Heart right ventricle (tissue), 16 donors: ENCODE measurements around the gene IMMP2L. TPM values are rescaled to one million over a fixed set of nuclear protein-coding genes. Genes with fewer than 3 reads are reported as not detected.

ENCODE experiments used
- ATAC-seq, 8 donors: fragments of 200-7000 bp; cut with Tn5 transposase; one replicate each; pipeline ENCODE4 v1.9.1; 2020; ENCODE audit warnings: mild to moderate bottlenecking in 8 of 8, moderate library complexity in 8 of 8, moderate number of reproducible peaks in 1 of 8
- DNase-seq, 2 donors: peaks; one replicate each; pipeline ENCODE4 v3.0.0-alpha.2; 2020
- H3K27ac ChIP-seq, 10 donors: fragments of 200-600 bp; sonication (generic) in 2 of 10; one replicate each; pipeline versions ENCODE4 v1.5.0 to v1.8.0; 2020 to 2022; ENCODE audit warnings: mild to moderate bottlenecking in 3 of 10
- H3K27me3 ChIP-seq, 7 donors: fragments of 200-600 bp; one replicate each; pipeline ENCODE4 v1.8.0; 2021 to 2022; ENCODE audit warnings: mild to moderate bottlenecking in 2 of 7
- H3K36me3 ChIP-seq, 9 donors: fragments of 200-600 bp; sonication (generic) in 1 of 9; one replicate each; pipeline versions ENCODE4 v1.5.0 to v1.8.0; 2020 to 2022; ENCODE audit warnings: mild to moderate bottlenecking in 2 of 9
- H3K4me1 ChIP-seq, 9 donors: fragments of 200-600 bp; sonication (generic) in 1 of 9; one replicate each; pipeline versions ENCODE4 v1.5.0 to v1.8.0; 2020 to 2022; ENCODE audit warnings: mild to moderate bottlenecking in 4 of 9
- H3K4me3 ChIP-seq, 10 donors: fragments of 200-600 bp; sonication (generic) in 2 of 10; one replicate each; pipeline versions ENCODE4 v1.5.0 to v1.8.0; 2020 to 2022; ENCODE audit warnings: mild to moderate bottlenecking in 7 of 10, moderate library complexity in 2 of 10
- H3K9me3 ChIP-seq, 11 donors: fragments of 200-600 bp in 10 of 11; sonication (generic) in 2 of 11; one replicate each; pipeline versions ENCODE4 v1.5.0 to v1.8.0; 2013 to 2022; ENCODE audit warnings: mild to moderate bottlenecking in 2 of 11, control low read depth in 1 of 11, moderate library complexity in 1 of 11
- WGBS, 2 donors: extraction: QIAGEN DNeasy Blood & Tissue Kit; methylation state at CpG; one replicate each; pipeline ENCODE4 v1.1.7; 2013; ENCODE audit warnings: inconsistent platforms in 1 of 2; 5-methylcytosine and 5-hydroxymethylcytosine counted together
- intact Hi-C, 10 donors: fragments of 100-400 bp; cut with DNase I; formaldehyde crosslinking; loops; one replicate each; pipeline versions ENCODE4 v1.11.1 to v1.14.2; 2022
- polyA plus RNA-seq, 2 donors: library from polyadenylated mRNA; stranded (reverse); fragments of 200-250 nt; gene quantifications; one replicate each; pipeline ENCODE4 v1.2.3, GENCODE V29; 2013
- total RNA-seq, 10 donors: library from RNA; stranded (reverse); fragmentation: NEBNext Ultra II Directional in 3 of 10; extraction: Animal tissue kit (Norgen Biotek cat#: 25700) in 3 of 10; gene quantifications; one replicate each; pipeline versions ENCODE4 v1.2.1 to v1.2.4, GENCODE V29; 2021 to 2023
- TF ChIP-seq, protein P1 (sequence below), 9 donors: fragments of 200-600 bp; sonication (generic) in 2 of 9; IDR thresholded peaks; one replicate each; pipeline versions ENCODE4 v1.5.0 to v1.8.0; 2021 to 2022; ENCODE audit warnings: antibody characterized with exemption in 9 of 9, mild to moderate bottlenecking in 5 of 9, moderate library complexity in 1 of 9
- donor health status: Arrhythmogenic right ventricular cardiomyopathy.
- donor health status: ischemic (EF 13 %, LVEDD 7.1; RV severe dilation, severe dysfunction).
- donor health status: healthy with polysubstance abuse.
- donor health status: DM: no; HTN: yes; CAD: no.
- donor health status: DM: no; HTN: no; CAD: no.
- donor health status: ischemic (EF 25% LVEDD 6.9; RV normal size, moderate dysfunction).
- donor health status: ischemic (EF 25% LVEDD 5.7; RV mildly dilated, moderate dysfunction).
- donor health status: healthy.
- donor health status: DM: yes; HTN: yes; CAD: no.
- donor health status: Ischemic cardiomyopathy.
- donor health status: ischemic (EF 35%, LVEDD 5.7; RV mildly dilated, moderate dysfunction).
- donor health status: nonischemic (EF 11% LVEDD 7.7; RV severe dilation, severe dysfunction).
- donor health status: DM: yes; HTN: yes; CAD: no.
- donor health status: PGD.
- donor health status: ischemic (EF 29% LVEDD 5.4; RV normal size, mild dysfunction).
- donor health status: nonischemic (EF 23%, LVEDD 6.1; RV moderate dilation, normal function).

The IMMP2L gene
- total and polyA plus RNA-seq, 12 donors = 4.3 to 20.8 (median 17.3) TPM

DNA sequence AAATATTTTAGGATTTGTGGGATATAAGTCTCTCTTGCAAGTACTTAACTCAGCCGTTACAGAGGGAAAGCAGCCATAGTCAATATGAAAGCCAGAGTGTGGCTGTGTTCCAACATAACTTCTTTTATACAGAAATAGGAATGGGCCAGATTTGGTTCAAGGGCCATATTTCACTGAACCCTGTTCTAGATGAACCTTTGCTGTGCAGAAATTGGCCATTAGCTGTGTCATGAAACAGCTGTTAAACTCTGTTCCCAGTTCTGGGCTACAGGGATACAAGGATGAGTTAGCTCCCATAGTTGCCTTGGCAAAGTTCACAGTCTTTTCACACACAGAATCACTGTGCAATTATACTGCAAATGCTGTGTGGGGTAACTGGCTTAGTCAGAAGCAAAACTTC is 685.3 kb downstream of the IMMP2L start:
- ATAC-seq (peak in 6 of 8 donors; percentile 26 to 71 (median 48)), DNase-seq (no peak)
- no peaks in the 10 kb centered on the region for H3K9me3 ChIP-seq
- peaks cover 0 to 10% (median 0%) of the 10 kb centered on the region in 9 donors for H3K4me1 ChIP-seq
- H3K36me3 ChIP-seq = no peaks in the 10 kb centered on the region
- 64 to 65% methylated on average over 1 of the region's 1 CpG for WGBS, 2 donors
- H3K4me3 ChIP-seq = no peak overlapping the region
- TF ChIP-seq, protein P1, sequence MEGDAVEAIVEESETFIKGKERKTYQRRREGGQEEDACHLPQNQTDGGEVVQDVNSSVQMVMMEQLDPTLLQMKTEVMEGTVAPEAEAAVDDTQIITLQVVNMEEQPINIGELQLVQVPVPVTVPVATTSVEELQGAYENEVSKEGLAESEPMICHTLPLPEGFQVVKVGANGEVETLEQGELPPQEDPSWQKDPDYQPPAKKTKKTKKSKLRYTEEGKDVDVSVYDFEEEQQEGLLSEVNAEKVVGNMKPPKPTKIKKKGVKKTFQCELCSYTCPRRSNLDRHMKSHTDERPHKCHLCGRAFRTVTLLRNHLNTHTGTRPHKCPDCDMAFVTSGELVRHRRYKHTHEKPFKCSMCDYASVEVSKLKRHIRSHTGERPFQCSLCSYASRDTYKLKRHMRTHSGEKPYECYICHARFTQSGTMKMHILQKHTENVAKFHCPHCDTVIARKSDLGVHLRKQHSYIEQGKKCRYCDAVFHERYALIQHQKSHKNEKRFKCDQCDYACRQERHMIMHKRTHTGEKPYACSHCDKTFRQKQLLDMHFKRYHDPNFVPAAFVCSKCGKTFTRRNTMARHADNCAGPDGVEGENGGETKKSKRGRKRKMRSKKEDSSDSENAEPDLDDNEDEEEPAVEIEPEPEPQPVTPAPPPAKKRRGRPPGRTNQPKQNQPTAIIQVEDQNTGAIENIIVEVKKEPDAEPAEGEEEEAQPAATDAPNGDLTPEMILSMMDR (IDR thresholded peaks at IDR 0.05) = no peak
- no peaks in the 10 kb centered on the region for H3K27me3 ChIP-seq
- no peak overlapping the region for H3K27ac ChIP-seq
- intact Hi-C loops = no loop called here

DNA sequence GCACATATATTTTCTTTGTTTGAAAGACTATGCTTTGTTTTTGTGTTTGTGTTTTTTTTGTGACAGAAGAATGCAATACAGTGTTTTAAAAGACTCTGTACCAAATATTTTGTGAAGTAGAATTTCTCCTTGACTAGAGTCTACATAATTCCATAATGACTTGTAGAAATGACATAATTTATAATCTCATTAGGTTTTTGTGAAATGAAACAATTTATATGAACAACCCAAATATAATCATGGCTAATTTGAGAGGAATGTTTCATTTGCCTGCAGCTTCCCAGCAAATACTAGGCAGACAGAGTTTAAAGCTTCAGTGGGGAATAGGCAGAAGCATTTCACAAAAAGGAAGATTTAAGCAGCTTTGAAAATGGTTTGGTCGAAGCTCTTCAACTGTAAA is 686.9 kb downstream of the IMMP2L start:
- H3K27ac ChIP-seq = no peak overlapping the region
- intact Hi-C loops = no loop called here
- H3K27me3 ChIP-seq = no peaks in the 10 kb centered on the region
- 84 to 91% methylated on average over 1 of the region's 1 CpG for WGBS, 2 donors
- ATAC-seq = no peak
- H3K36me3 ChIP-seq = no peaks in the 10 kb centered on the region
- H3K4me1 ChIP-seq = peaks cover 0 to 6% (median 0%) of the 10 kb centered on the region in 9 donors
- no peak overlapping the region for H3K4me3 ChIP-seq
- no peak for DNase-seq
- no peaks in the 10 kb centered on the region for H3K9me3 ChIP-seq
- TF ChIP-seq, protein P1 (IDR thresholded peaks at IDR 0.05) = no peak

DNA sequence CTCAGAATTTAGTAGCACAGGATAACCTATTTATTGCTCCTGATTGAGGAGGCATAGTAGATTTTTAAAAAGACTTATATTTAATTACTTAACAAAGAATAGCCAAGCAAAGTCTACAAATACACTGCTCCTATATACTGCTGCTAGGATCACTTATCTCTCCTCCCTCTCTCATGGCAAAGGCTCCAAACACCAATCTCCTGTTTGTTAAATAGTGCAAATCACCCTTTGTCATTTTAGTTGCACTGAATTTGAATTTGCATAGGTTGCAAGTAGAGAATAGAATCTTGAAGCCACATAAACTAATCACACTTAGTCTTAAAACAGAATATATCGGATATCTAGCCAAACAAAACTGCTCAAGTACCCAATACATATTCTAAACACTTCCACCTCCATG is 690.4 kb downstream of the IMMP2L start:
- H3K36me3 ChIP-seq = no peaks in the 10 kb centered on the region
- 90 to 98% methylated on average over 1 of the region's 1 CpG for WGBS, 2 donors
- intact Hi-C loops = no loop called here

DNA sequence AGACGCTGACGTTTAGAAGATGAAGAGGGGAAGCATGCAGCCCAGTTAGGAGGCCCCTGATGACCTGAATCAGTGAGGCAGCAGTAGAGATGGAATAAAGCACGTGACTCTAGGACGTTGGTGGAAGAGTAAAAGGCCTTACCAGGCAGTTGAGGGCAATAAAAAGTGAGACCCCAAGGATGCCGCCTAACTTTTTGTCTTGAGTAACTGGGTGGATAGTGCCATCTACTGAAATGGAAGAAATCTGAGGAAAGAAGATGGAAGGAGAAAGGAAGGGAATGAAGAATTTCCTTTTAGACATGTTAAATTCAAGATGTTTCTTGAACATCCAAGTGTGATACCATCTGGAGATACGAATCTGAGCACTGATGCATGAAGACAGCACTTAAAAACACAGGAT is 691.4 kb downstream of the IMMP2L start:
- DNase-seq = no peak
- Histone ChIP-seq H3K4me1 (no peaks in the 10 kb centered on the region), H3K4me3 (no peak overlapping the region), H3K36me3 (no peaks in the 10 kb centered on the region), H3K27me3 (no peaks in the 10 kb centered on the region), H3K27ac (no peak overlapping the region), H3K9me3 (peaks cover 0 to 8% (median 0%) of the 10 kb centered on the region in 11 donors)
- TF ChIP-seq, protein P1 (IDR thresholded peaks at IDR 0.05) = no peak
- 83 to 88% methylated on average over 6 of the region's 6 CpGs for WGBS, 2 donors
- no peak for ATAC-seq
- intact Hi-C loops = no loop called here

More for the DNA sequence above, 690.4 kb downstream of the IMMP2L start:
- ATAC-seq (no peak), DNase-seq (no peak)
- Histone ChIP-seq H3K27me3 (no peaks in the 10 kb centered on the region), H3K4me3 (no peak overlapping the region), H3K27ac (no peak overlapping the region), H3K9me3 (peaks cover 0 to 8% (median 0%) of the 10 kb centered on the region in 11 donors), H3K4me1 (peaks cover 0 to under 1% (median 0%) of the 10 kb centered on the region in 9 donors)
- TF ChIP-seq, protein P1 (IDR thresholded peaks at IDR 0.05) = no peak
